Measurements from ENCODE around the gene ZNF628.
"Not testable (repeated sequence)": the region's sequence is repeated elsewhere in the genome, so short reads cannot be mapped to it uniquely, and the experiment has no call there.

ZNF628 gene

GRCh38 chr19:55484593-55485438 is 8.4 kb downstream of the ZNF628 start, which contains the start of gene NAT14:
Gene NAT14 (plus strand): TSS chr19:55485188. CDS start chr19:55485709, 521 bp downstream.
- DNase-seq: peak; percentile 31

DNA sequence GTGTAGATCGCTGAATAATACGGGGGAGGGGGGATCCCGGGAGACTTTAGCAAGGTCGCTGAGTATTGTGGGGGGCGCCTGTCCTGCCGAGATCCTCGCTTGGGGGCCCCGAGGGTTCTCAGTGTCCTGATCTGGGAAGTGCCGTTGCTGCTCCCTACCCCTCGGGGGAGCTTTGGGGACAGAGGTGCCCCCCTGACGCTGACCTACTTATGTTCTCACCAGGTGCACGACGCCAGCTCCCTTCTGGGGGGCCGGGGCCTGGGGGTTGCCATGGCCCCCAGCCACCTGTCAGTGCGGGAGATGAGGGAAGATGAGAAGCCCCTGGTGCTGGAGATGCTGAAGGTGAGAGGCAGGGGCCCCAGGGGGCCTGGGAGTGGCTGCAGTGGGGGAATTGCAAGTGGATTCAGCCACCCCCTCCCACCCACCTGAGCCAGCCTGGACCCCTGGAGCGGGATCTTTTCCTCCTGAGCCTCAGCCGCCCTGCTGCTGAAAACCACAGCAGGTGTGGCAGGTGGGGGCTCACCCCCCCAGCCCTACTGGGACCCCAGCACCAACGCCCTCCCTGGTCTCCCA is 9.1 kb downstream of the ZNF628 start:
- DNase-seq: no peak

DNA sequence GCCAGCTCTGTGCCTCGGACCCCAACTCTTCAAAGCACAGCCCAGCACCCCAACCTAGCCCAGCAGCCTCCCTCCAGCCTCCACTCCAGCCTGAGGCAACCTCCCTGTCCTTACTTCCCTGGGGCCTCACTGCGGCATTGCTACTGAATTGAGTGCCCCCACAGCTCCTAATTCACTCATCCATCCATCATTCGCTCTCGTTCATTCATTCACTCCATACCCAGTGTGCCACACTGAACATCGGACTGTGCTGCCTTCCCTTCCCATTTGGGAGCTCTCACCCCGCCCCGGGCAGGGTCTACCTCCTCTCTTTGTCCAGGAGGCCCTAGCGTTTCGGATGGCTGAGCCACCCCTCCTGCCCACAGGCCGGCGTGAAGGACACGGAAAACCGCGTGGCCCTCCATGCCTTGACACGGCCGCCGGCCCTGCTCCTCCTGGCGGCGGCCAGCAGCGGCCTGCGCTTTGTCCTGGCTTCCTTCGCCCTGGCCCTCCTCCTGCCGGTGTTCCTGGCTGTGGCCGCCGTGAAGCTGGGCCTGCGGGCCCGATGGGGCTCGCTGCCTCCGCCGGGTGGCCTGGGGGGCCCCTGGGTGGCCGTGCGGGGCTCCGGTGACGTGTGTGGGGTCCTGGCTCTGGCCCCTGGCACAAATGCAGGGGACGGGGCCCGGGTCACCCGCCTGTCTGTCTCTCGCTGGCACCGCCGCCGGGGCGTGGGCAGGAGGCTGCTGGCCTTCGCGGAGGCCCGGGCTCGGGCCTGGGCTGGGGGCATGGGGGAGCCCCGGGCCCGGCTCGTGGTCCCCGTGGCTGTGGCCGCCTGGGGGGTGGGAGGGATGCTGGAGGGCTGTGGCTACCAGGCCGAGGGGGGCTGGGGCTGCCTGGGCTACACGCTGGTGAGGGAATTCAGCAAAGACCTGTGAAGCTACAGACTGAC is 9.9 kb downstream of the ZNF628 start:
- no peak for DNase-seq

- DNase-seq: no peak
Observed at GRCh38 chr19:55486971-55487923, 10.8 kb downstream of the ZNF628 start.

- DNase-seq: no peak
Observed at GRCh38 chr19:55487924-55488687, 11.7 kb downstream of the ZNF628 start, which contains the start of gene SSC5D. Gene SSC5D (plus strand): TSS chr19:55488436. CDS start chr19:55488590, 154 bp downstream.

- DNase-seq: no peak
Observed at GRCh38 chr19:55488986-55489710, 12.7 kb downstream of the ZNF628 start.

DNA sequence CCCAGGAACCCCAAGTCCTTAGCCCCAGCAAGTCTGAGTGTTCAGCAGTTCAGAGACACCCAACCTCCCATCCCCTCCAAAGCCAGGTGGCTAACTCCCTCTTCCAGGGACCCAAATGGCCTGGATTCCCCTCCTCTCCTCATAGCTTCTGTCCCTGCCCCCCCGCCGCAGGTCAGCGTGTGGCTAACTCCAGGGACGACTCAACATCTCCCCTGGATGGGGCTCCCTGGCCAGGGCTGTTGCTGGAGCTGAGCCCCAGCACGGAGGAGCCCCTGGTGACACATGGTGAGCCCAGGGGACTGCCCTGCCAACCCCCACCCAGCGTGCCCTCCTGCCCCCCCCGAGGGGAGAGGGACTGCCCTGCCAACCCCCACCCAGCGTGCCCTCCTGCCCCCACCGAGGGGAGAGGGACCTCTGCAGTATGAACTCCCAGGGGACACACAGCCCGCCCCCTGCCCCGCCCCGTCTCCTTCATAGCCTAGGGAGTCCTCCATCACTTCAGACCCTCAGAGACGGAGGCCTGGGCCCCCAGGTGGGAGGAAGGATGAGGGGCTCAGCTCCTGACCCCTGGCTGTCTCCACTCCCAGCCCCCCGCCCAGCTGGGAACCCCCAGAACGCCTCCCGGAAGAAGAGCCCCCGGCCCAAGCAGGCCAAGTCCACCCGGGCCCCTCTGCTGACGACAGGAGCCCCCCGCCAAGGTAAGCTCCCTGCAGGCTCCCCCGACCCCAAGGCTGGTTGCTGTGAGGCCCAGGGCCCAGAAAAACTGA is 13.5 kb downstream of the ZNF628 start:
- no peak for DNase-seq

DNA sequence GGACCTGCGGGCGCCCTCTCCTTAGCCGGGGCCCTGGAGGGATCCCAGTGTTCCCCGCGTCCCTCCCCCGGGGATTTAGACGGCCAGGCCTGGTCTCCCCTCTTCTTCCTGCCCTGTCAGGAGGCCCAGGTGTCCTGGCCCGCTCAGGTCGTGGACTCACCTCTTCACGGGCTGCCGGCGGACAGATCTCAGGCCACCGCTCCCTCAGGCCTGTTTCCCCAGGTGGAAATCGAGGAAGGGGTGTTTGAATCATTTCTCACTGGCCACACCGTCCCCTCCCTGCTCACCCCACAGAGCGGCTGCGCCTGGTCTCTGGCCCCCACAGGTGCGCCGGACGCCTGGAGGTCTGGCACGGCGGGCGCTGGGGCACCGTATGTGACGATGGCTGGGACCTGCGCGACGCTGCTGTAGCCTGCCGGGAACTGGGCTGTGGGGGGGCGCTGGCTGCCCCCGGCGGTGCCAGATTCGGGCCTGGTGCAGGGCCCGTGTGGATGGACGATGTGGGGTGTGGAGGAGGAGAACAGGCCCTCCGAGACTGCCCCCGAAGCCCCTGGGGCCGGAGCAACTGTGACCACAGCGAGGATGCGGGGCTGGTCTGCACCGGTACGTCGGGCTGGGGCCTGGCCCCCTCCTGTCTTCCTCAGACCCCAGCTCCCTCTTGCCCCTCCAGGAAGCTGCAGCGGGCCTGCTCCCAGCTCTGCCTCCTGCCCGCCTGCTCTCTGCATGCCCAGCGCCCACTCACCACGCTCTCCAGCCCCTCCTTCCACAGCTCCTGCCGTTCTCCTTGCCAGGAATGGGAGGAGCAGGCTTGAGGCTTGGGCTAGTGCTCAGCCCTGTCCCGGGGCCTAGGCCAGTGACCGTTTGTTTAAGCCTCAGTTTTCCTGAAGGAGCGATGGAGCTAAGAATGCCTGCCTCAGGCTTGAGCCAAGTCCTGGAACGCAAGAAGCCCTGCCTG is 14.3 kb downstream of the ZNF628 start:
- no peak for DNase-seq

DNA sequence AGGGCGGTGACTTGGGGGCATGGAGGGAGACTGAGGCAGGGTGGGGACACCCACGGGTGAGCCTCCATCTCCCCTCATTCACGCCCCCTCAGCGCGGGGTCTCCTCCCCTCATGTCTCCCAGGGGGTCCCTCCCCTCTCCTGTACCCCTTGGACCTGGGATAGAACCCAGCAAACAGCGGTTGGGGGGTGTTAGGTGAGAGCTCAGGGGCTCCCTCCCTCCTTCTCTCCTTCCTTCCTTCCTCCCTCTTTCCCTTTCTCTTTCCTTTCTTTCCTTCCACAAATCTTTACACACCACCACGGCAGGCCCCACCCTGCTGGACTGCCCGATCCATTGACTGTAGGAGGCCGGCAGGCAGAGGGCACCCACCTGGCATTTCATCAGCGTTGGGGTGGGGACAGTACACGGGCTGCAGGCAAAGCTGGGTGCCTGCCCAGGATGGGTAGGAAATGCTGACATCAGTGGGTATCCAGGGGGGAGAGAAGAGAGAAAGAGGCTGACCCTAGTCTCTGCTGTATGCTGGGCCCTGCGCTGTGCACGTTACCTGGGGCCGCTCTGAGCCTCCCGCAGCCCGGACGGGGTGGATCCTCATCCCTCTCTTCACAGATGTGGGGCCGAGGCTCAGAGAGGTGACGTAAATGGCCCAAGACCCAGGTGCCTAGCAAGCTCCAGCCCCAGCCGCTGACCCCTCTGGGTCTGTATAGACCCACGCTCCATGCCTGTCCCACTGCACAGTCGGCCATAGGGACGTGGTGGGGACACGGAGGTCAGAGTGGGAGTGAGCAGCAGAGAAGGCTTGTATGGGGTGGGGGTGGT is 15.3 kb downstream of the ZNF628 start:
- no peak for DNase-seq

DNA sequence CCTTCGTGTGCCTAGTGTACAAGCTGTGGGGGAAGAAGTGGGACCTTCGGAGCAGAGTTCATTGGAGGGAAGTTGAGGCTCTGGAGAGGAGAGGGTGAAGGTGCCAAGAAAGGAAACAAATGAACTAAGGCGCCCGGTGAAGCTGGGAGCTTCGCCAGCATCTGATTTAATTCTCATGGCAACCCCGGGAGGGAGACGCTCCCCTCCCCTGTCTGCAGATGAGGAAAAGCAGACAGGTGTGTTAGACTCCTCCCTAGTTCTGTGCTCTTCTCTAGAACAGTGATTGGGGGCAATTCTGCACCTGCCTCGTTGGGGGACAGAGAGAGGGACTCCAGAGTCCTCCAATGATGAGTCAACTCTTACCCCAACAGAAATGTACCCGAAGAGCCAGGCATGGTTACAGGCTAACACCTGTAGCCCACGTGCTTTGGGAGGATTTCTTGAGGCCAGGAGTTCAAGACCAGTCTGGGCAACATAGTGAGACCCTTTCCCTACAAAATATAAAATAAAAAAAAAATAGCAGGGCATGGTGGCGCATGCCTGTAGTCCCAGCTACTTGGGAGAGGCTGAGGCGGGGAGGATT is 16.0 kb downstream of the ZNF628 start:
- DNase-seq: no peak

DNA sequence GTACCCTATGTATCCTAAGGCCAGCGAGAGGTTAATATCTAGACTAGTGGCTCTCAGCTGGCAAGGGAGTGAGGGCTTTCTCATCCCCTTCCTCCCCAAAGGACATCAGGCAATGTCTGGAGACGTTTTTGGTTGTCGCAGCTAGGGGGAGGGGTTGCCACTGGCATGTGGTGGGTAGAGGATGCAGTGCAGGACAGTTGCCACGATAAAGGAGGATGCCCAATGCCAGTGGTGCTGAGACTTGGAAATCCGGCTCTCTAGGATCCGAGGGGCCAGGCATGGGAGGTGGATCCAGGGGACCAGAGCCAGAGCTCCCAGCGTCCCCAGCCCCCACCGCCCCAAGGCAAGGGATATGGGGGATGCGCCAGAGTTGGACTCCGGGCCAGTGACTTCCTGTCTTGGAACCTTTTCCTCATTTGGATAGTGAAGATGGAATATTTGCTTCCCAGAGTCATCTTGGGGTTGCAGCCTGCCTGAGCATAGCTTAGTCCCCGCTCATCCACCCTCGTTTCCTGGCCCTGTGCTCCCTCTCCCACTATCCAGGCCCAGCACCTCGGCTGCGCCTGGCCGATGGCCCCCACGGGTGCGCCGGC is 16.7 kb downstream of the ZNF628 start:
- DNase-seq: no peak

GRCh38 chr19:55493645-55494171 is 17.3 kb downstream of the ZNF628 start:
- DNase-seq: no peak

DNA sequence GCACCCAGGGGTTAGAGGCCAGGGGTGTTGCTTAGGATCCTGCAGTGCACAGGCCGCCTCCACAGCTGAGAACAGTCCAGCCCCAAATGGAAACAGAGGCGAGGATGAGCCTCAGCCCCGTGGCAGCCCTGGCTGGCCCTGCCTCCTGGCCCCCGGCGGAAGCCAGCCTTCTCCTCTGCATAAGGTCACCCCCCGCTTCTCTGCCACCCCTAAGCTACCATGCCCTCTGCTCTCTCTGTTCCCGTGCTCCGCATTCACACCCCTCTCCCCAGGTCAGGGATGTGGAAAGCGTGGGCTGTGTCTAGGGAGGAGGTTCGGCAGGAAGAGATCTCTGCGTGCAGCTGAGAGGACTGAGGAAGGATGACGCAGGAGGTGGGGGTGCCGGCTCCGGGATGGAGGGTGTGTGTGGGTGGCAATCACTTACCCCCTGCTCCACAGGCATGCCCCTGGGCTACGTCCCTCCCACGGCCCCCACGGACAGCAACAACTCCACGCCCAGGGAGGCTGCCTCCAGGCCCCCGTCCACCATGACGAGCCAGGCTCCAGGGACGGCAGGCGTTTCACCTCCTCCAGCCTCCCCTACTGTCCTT is 17.9 kb downstream of the ZNF628 start:
- DNase-seq: no peak

- DNase-seq: no peak
Observed at GRCh38 chr19:55495646-55496349, 19.4 kb downstream of the ZNF628 start.

DNA sequence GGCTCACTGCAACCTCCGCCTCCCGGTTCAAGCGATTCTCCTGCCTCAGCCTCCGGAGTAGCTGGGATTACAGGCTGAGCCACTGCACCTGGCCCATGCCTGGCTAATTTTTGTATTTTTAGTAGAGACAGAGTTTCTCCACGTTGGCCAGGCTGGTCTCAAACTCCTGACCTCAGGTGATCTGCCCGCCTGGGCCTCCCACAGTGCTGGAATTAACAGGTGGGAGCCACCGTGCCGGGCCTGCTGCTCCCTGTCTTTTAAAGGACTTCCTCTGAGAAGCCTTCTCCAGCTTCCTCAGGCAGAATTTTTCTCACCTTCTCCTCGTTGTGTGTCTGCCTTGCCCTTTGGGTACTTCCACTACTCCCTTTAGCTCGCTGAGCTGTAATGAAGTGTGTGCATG is 20.4 kb downstream of the ZNF628 start:
- not testable (repeated sequence) for DNase-seq

All from suppressor macrophage treated with lipopolysaccharide for 4 hours (primary cell).